H1 (cell line): Measurements from ENCODE around the gene KCNV2. TPM values are rescaled to one million over a fixed set of nuclear protein-coding genes. Genes with fewer than 3 reads are reported as not detected.

ENCODE experiments used
- ATF2 ChIP-seq: IDR thresholded peaks from 2 replicates; pipeline ENCODE4 v1.6.1; 2012; ENCODE audit warnings: low read length, inconsistent platforms
- POLR2AphosphoS5 ChIP-seq: IDR thresholded peaks from 2 replicates; pipeline ENCODE4 v1.6.1; 2011; ENCODE audit warnings: low read depth, low read length
- POU5F1 ChIP-seq: IDR thresholded peaks from 2 replicates; pipeline ENCODE4 v1.6.1; 2011; ENCODE audit warnings: low read depth, mild to moderate bottlenecking, low read length, moderate library complexity
- RBBP5 ChIP-seq: IDR thresholded peaks from 2 replicates; pipeline ENCODE4 v1.7.1; 2012; ENCODE audit warnings: low read depth, mild to moderate bottlenecking, inconsistent platforms, low read length, moderate library complexity, borderline replicate concordance
- SP1 ChIP-seq: IDR thresholded peaks from 2 replicates; pipeline ENCODE4 v1.6.1; 2011; ENCODE audit warnings: low read depth, low read length
- ZNF274 ChIP-seq: IDR thresholded peaks from 2 replicates; pipeline ENCODE4 v1.7.0; 2012; ENCODE audit warnings: low read length, borderline replicate concordance; ENCODE audit errors: extremely low read depth
- polyA plus RNA-seq, 7 experiments: library from polyadenylated mRNA; depleted of rRNA in 3 of 7; stranded (reverse) in 5 of 7; unstranded in 2 of 7; fragments of >200 nt in 5 of 7; fragments of 200-250 nt in 2 of 7; gene quantifications; 1 replicate in 5 of 7; 2 replicates in 1 of 7; 4 replicates in 1 of 7; pipeline versions ENCODE4 v1.2.1 to v1.2.3, GENCODE V29; 2011 to 2013; ENCODE audit warnings: missing spikeins in 2 of 7, mixed read lengths in 2 of 7
- total RNA-seq: library from RNA; stranded (reverse); fragmentation: NEBNext Ultra II Directional; extraction: Animal tissue kit (Norgen Biotek cat#: 25700); gene quantifications from 2 replicates; pipeline ENCODE4 v1.2.1, GENCODE V29; 2021
- TF ChIP-seq, protein P1 (sequence below): fragments of 300-600 bp; sonication (generic); IDR thresholded peaks from 2 replicates; pipeline ENCODE4 v1.7.1; 2012; ENCODE audit warnings: low read length, moderate library complexity, mild to moderate bottlenecking, inconsistent platforms; ENCODE audit not compliant: insufficient replicate concordance

KCNV2 gene
- total and polyA plus RNA-seq, 2 of the 8 experiments (the other 6 are each of a cell fraction or from before 2014, with no cell fraction given), result not detected

DNA sequence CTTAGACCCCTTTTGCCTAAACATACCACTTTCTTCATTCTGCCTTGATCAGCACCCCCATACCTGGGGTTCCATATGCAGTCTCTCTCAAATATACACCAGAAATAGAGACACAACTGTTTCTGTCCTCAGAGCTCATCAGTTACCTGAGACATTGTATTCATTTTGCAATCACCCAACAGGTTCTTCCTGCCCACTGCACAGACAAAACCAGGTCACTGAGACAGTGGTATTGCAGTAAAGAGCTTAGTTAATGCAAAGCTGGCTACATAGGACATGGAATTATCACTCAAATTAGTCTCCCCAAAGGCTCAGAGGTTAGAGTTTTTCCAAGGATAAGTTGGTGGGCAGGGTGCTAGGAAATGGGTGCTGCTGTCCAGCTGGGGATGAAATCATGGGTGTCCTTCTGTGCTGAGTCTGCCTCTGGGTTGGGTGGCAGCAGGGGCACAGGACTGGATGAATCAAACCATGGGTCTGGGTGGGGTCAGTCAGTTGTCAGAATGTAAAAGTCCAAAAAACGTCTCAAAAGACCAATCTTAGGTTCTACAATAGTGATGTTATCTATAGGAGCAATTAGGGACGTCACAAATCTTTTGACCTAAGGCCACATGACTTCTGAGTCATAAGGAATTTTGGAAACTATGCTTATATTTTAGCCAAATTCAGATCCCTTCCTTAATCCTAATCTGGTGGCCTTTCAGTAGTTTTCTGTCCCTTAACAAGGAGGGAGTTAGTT is 41.0 kb downstream of the KCNV2 start (continued):
- TF ChIP-seq, protein P1, sequence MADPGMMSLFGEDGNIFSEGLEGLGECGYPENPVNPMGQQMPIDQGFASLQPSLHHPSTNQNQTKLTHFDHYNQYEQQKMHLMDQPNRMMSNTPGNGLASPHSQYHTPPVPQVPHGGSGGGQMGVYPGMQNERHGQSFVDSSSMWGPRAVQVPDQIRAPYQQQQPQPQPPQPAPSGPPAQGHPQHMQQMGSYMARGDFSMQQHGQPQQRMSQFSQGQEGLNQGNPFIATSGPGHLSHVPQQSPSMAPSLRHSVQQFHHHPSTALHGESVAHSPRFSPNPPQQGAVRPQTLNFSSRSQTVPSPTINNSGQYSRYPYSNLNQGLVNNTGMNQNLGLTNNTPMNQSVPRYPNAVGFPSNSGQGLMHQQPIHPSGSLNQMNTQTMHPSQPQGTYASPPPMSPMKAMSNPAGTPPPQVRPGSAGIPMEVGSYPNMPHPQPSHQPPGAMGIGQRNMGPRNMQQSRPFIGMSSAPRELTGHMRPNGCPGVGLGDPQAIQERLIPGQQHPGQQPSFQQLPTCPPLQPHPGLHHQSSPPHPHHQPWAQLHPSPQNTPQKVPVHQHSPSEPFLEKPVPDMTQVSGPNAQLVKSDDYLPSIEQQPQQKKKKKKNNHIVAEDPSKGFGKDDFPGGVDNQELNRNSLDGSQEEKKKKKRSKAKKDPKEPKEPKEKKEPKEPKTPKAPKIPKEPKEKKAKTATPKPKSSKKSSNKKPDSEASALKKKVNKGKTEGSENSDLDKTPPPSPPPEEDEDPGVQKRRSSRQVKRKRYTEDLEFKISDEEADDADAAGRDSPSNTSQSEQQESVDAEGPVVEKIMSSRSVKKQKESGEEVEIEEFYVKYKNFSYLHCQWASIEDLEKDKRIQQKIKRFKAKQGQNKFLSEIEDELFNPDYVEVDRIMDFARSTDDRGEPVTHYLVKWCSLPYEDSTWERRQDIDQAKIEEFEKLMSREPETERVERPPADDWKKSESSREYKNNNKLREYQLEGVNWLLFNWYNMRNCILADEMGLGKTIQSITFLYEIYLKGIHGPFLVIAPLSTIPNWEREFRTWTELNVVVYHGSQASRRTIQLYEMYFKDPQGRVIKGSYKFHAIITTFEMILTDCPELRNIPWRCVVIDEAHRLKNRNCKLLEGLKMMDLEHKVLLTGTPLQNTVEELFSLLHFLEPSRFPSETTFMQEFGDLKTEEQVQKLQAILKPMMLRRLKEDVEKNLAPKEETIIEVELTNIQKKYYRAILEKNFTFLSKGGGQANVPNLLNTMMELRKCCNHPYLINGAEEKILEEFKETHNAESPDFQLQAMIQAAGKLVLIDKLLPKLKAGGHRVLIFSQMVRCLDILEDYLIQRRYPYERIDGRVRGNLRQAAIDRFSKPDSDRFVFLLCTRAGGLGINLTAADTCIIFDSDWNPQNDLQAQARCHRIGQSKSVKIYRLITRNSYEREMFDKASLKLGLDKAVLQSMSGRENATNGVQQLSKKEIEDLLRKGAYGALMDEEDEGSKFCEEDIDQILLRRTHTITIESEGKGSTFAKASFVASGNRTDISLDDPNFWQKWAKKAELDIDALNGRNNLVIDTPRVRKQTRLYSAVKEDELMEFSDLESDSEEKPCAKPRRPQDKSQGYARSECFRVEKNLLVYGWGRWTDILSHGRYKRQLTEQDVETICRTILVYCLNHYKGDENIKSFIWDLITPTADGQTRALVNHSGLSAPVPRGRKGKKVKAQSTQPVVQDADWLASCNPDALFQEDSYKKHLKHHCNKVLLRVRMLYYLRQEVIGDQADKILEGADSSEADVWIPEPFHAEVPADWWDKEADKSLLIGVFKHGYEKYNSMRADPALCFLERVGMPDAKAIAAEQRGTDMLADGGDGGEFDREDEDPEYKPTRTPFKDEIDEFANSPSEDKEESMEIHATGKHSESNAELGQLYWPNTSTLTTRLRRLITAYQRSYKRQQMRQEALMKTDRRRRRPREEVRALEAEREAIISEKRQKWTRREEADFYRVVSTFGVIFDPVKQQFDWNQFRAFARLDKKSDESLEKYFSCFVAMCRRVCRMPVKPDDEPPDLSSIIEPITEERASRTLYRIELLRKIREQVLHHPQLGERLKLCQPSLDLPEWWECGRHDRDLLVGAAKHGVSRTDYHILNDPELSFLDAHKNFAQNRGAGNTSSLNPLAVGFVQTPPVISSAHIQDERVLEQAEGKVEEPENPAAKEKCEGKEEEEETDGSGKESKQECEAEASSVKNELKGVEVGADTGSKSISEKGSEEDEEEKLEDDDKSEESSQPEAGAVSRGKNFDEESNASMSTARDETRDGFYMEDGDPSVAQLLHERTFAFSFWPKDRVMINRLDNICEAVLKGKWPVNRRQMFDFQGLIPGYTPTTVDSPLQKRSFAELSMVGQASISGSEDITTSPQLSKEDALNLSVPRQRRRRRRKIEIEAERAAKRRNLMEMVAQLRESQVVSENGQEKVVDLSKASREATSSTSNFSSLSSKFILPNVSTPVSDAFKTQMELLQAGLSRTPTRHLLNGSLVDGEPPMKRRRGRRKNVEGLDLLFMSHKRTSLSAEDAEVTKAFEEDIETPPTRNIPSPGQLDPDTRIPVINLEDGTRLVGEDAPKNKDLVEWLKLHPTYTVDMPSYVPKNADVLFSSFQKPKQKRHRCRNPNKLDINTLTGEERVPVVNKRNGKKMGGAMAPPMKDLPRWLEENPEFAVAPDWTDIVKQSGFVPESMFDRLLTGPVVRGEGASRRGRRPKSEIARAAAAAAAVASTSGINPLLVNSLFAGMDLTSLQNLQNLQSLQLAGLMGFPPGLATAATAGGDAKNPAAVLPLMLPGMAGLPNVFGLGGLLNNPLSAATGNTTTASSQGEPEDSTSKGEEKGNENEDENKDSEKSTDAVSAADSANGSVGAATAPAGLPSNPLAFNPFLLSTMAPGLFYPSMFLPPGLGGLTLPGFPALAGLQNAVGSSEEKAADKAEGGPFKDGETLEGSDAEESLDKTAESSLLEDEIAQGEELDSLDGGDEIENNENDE, result no peak
- TF ChIP-seq ZNF274 (no peak), POU5F1 (no peak), RBBP5 (no peak), POLR2AphosphoS5 (no peak), ATF2 (no peak), SP1 (no peak)
